HG03558 (cell line): Measurements from ENCODE around the gene SULF2.

ENCODE experiments used
- ATAC-seq: cut with Tn5 transposase; IDR thresholded peaks from one replicate; pipeline ENCODE4 v1.9.1; 2021; ENCODE audit warnings: moderate number of reproducible peaks; ENCODE audit not compliant: unreplicated experiment; ENCODE audit errors: extremely low read depth

SULF2 gene

DNA sequence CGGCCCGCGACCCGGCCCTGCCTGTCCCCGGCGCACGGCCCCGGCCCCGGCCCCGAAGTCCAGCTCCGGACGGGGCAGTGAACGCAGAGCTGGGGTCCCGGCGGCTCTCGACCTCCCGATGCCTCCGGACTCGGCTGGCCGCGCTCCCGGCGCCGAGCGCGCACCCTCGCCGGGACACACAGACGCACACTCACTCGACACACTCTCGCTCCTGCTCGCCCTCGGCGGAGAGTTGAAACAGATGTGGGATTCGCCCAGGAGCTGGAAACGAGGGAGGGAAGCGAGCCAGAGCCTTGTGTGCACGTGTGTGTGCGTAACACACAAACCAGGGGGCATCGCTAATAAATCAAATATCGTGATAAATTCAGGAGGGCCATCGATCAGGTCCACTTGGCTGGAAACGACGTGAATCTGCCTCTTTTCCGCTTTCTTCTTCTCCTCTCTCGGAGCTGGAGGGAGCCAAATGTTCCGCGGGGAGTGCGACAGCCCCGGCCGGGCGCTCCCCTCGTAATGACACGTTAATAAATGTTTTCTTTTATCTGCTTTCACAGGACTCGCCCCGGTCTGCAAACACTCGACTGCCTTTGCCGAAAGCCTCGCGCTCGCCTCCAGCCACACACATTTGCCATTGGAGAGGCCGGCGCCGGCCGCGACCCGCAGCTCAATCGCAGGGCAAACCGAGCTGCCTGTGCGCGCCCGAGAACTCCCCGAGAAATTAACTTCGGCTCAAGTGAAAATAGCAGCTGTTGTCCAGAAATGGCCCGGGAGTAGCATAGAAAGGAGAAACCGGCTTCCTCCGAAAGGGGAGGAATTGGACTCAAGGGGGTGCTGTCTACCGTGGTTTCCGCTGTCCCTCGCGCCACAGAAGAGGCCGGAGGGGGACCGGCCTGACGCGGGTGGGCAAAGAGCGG is 828 bp upstream of the SULF2 start:
- no peak for ATAC-seq

DNA sequence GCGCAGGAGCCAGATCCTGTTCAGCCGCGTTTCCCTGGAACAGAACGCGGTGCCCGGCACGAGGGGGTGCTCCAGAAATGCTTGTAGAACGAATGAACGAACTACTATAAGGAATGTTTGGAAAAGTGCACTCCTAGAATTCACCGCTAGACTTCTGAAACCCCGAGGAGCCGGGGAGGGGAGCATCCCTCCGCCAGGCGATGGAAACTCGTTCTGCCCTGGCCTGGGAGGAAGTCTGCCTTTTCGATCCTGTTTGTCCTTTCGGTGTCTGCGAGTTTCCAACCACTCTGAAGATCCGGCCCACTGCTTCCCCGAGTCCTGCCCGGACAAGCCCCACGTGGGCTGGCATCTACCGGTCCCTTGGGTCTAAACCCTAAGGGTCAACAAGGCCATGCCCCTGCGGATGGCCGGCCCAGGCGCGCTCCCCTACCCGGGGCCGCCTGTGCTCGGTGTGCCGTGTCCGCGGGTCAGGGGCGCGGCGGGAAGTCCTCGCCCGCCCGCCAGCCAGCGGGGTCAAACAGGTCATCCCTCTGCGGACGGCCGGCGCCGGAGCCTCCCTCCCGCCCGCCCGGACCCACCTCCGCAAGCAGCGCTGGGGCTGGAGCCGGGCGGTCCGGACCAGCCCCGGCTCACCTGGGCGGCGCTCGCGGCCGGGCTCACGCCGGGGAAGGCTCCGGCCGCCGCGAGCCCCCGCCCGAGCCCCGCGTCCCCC is 526 bp downstream of the SULF2 start:
- ATAC-seq = no peak

DNA sequence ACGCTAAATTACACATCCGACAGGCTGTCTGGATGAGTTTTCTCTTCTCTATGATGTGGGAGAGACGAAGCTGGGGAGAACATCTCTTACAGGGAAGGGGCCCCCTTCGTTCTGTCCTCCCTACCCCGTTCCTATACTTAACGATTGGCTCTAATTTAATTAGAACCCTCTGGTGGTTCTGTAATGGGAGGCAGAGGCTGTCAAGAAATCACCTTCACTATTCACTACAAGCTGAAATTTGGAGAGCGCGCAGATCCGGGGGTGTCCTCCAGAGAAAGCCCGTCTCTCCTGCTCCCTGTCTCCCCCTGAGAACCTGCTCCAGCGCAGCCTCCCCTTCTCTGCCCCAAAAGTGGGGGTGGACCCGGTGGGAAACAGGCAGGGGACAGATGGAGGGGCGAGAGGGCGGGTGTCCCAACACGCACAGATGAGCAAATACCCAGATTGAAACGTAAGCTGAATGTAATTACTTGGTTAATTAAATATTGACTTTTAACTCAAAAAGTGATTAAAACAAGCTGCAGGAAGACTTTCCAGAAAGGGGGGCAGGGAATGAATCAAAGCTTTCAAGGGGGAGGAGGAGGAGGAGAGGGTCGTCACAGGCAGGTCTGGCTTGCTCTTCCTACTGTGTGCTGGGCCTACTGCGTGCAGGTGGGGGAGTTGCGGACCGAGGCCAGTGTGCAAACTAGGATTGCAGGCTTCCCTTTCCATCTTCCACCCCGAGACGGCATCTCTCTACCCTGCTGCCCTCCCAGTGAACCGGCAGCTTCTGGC is 1.3 kb downstream of the SULF2 start:
- ATAC-seq = no peak

DNA sequence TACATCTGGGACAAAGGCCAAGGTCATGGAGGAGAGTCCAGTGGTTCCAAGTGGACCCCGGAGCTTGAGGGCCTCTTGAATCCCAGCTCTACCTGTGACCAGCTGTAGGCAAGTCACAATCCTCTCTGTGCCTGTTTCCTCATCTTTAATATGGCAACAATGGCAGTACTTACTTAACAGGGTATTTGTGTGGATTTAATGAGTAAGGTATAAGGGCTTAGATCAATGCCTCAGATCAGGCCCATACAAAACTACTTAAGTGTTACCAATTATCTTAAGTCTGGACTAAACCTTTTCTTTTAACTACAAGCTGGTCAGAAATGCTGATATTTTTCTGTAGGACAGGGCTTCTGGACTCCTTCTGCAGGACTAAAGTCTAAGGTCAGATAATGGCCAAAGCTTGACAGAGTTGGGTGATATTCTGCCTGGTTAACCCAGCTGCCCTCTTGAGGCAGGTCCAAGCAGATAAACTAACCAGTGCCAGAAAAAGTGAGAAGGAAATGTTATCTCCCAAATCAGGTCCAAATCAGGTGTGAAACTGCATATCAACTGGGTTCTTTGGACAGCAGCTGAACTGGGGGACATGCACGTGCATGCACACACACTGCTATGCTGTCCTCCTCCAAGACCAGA is 2.2 kb downstream of the SULF2 start:
- no peak for ATAC-seq

DNA sequence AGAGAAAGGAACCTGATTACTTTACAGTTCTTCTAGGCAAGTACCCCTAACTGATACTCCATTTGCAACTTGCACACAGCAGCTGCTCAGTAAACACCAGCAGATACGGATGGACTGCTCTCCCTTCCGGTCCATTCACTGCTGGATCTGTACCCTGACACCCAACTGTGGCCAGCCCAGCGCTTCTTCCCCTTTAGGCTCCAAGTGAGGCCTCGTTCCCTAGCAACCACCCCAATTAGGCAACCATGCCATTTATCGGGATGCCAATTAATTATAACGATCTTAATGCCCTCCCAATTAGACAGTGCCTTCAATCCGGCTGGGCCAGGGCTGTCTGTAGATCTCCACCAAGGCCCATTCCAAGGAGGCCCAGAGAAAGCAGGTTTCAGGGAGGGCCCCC is 3.2 kb downstream of the SULF2 start:
- no peak for ATAC-seq

DNA sequence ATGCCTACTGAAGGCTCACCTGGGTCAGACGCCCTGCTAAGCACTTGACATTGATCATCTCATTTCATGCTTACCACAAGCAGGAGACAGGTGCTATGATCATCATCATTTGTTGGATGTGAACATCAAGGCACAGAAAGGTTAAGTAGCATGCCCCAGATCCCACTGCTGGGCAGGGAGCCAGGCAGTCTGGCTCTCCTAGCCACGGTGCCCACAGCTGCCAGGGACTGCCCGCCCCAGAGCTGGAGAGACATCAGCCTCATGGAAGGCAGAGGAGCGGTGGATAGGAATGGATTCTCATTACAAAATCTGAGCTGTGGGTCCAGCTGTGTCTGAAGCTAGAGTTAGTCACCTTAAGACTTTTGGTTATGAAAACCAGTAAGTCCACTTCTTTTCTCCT is 3.6 kb downstream of the SULF2 start:
- ATAC-seq = no peak

DNA sequence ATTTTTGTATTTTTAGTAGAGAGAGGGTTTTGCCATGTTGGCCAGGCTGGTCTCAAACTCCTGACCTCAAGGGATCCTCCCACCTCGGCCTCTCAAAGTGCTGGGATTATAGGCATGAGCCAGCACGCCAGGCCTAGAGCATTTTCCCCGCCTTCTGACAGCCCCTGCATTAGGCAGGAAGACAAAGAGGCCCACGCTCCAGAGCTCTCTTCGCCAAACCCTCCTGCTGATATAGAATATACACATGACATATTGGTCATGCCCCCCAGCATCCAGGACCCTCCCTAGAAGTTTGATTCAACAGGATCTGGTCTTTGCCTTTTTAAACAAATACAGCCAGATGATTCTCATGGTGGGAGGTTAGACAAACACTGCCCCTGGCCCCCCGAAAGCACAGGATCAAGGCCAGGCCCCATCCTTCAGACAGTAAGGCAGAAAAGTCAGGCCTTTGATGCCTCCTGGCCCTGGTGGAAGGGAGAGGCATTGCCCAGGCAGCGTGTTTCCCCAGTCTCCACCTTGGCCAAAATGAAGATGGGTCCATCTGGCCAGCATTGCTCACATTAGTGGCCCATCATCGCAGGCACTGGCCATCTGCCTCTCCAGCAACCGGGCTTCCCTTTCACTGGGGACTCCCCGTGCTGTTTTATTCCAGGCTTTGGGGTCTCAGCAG is 4.4 kb downstream of the SULF2 start:
- ATAC-seq = no peak

DNA sequence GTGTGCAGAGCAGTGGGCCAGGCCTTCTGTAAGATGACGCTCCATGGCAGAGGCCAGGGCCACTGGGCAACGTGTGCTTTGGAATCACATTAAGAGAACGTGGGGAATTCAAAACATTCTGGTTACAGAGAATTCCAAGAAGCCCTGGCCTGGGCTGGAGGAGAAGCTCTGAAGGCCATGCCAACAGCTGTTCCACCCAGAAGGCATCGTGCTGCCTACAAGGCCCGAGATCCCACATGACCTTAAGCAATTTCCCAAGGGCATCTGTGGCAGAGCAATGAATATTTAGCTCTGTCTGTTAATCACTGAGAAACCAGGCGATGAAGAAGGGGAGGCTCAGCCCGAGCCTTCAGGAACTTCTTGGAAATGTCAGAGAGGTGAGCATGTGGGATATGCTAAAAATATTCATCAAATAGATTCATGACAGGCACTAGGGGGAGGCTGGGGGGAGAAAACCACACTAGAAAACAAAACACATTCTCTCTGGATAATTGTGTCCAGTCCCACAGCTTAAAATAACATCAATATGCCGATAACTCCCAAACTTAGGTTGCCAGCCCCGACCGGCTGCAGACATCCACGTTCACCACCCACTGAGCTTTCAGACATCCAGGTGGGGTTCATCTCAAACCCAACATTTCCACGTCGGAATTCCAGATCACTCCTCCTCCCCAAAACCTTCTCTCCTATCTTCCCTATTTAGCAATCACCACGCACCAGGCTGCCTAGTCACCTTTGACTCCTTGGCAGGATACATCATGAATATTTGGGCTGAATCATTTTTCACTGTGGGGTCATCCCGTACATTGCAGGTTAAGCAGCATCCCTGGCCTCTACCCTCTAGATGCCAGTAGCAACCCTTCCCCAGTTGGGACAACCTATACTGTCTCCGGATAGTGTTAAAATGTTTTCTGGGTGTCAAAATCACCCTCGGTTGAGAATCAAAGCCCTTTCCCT is 6.6 kb downstream of the SULF2 start:
- no peak for ATAC-seq

DNA sequence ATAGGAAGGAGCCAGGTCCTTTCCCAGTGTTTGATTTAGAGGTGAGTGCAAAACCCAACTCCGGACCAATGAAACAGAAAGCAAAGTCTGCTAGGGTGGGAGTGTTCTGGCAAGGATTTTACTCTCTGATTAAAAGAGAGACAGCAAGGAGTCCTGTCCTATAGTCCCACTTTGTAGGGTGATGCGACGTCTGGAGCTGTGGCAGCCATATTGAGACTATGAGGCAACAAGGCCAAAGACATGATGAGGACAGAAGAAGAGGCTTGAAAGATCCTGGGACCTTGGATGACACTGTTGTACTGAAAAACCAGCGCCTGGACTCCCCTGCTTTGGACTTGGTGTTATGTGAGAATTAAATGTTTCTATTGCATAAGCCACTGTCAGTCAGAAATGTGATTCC is 8.1 kb downstream of the SULF2 start:
- ATAC-seq = no peak

DNA sequence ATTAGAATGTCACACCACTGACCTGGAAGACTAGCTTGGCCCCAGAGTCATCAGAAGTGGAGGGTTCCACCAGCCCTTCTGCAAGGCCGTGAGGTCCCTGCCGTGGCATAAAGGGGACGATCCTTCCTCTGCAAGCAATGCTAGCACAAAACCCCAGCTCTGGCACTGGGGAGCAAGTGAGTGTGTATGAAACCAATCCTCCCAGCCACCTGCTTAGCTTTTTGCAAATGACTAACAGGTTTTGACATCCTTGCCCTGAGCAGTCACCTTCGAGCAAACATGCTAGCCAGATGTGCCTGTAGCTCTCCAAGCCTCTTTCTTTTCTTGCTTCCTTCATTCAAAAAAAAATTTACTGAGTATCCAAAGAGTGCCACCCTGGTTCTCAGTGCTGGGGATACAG is 8.6 kb downstream of the SULF2 start:
- ATAC-seq = no peak

DNA sequence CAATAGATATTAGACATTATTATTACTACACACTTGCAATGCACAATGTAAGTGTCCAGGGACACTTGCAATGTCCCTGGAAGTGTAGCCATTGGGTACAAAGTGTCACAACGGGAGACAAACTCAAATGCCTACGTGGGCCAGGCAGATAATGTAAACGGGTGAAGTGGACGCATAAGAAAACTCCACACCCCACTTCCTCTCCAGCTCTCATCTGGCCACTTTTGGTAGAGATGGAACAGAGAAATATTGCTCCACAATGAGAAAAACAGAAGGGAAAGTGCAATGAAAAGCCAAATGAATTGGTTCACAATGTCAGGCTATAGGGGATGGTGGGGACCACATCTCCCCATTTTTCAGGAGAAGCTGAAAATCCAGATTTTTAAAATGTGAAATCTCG is 9.4 kb downstream of the SULF2 start:
- no peak for ATAC-seq

DNA sequence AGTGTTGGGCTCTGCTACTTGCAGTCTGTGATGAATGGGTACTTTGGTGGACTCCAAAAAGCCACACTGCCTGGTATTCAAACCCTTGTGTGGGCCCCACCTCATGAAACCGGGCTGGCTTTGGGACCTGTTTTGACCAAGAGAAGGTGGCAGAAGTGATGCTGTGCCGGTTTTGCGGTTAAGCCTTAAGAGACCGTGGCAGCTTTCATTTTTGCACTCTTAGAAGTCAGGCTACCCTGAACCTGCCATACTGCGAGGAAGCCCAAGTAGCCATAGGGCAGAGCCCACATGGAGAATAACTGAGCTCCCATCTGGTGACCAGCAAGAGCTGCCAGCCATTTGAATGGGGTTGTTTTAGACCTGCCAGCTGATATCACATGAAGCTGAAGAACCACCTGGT is 10.2 kb downstream of the SULF2 start:
- ATAC-seq = no peak

DNA sequence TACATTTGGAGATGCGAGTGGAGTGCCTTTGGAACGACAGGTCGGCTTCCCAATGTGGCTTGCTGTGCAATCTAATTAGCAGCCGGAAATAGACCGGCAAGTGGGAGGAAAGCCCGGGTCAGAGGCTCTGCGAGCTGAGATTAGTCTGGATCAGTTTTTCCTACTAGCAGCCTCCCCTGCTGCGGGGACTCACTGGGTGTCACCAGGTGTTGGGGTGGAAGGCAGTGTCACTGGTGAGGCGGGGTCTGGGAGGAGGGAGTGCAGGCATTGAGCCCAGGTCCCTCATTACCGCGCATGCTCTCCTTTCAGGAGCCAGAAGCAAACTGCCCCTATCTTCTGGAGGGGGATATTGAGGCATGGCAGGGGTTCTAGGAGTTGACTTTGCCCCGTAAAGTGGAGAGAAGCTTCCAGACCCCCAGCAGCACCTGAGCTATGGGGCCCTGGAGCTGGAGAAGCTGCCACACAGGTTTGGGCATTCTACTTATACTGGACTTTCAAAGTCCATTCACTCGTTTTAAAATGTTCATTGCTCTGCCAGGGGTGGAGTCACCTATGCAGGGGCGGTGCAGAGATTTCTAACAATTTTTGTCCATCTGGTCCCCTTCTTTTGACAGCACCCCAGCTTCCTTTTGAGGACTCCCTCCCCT is 11.0 kb downstream of the SULF2 start:
- ATAC-seq = no peak

DNA sequence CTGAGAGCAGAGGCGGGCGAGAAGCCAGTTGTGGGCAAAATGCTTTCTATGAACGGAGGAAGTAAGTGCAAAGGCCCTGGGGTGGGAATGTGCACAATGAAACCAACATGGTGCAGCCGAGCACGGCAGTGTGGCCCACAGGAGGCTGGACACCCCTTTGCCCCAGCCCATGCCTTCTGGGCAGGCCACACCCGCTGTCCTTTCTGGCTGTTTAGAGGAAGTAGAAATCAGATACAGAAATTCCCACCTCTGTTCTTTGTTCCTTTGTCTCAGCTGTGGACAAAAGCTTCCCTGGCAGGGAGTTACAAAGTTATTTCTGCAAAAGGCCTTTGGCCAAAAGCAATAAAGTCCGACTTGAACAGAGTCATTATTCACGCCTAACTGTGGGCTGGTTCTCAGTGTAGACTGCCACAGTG is 11.9 kb downstream of the SULF2 start:
- ATAC-seq = no peak

DNA sequence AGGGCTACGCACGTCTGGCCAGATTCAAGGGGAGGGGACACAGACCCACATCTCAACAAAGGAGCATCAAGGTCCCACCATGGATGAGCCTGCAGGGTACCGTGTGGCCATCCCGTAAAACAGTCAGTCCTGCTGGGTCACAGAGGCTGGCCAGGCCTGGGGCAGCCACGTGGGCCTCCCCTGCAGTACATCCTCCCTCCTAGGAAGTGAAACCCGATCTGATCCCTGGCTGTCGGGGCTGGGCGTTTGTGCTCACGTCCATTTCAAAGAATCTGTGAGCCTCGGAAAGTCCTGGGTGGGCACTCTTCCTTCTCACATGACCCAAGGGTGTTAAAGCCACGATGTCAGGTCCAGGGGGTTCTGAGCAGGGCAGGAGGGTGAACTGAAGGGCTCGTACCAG is 14.3 kb downstream of the SULF2 start:
- ATAC-seq = no peak

DNA sequence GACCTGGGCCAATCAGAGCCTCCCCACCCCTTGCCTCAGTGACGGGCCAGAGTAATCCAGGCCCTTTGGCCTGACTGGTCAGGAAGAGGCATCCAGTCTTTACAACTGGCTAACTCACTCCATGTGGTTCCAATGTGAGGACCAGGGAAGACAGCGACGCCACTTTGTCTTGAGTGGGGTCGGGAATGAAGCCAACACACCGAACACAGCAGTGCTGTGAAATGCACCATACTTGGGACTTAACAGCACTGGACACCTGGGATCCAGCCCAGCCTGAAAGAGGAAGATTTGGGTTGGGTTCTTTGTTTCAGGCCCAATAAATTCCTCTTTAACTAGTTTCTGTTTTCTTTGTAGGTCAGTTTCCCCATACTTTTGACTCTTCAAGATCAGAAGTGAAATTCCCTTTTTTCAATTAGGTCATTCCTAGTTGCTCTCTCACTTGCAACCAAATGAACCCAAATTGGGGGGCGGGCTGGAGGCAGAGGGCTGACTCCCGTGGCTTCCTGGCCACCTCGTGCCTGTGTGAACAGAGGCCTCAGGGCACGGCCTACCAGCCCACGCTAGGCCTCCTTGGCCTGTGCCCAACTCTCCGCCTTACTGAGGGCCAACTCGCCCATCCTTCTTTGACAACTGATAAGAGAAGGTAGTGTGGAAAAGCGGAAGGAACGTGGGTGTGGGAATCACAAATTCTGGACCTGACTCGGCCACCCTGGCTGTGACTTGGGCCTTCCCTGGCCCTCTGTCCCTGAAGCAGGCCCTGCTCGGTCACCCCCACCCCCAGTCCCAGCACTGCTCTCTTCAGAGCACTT is 17.1 kb downstream of the SULF2 start:
- no peak for ATAC-seq

DNA sequence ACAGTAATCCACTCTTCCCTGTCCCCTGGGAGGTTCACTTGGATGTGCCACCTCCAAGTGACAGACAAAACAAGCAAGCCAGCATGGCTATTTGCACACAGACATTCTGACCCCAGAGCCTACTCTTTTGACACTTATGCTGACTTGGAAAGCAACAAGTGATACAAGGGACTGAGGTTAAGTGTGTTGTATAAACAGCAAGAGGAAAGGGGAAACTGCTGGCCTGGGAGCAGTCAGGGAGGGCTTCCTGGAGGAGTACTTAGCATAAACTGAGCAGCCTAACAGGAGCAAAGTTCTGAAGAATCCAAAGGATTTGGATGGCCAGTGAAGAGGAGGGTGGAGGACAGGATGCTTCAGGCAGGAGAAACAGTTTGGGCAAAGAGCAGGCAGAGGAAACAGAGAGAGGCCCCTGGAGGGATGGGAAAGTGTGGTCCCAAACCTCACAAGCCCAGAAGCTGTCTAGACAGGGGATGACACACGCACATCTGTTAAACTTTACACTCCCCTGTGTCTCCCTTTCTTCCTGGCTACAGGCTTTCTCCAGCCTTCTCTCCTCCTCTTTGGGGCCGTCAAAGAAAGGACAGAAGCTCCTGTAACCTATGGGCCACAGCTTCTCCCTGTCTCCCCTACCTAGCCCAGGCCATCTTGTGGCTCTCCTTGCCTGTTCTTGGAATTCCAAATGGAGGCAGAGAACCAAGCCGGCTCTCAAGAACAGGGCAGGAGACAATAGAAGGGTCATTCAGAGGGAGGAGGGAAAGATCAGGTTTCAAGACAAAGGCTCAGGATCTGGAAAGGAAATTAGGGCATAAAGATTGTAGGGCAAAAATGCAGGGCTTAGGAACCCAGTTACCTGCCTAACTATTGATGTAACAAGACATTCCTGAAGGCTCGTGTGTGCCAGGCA is 19.3 kb downstream of the SULF2 start:
- ATAC-seq = no peak
